ENCODE measurements around the gene ELMOD1. TPM values are rescaled to one million over a fixed set of nuclear protein-coding genes. Genes with fewer than 3 reads are reported as not detected.

Gene ELMOD1
- total and polyA plus RNA-seq, 9 donors = 0.17 to 0.69 (median 0.24) TPM; not detected in 3

DNA sequence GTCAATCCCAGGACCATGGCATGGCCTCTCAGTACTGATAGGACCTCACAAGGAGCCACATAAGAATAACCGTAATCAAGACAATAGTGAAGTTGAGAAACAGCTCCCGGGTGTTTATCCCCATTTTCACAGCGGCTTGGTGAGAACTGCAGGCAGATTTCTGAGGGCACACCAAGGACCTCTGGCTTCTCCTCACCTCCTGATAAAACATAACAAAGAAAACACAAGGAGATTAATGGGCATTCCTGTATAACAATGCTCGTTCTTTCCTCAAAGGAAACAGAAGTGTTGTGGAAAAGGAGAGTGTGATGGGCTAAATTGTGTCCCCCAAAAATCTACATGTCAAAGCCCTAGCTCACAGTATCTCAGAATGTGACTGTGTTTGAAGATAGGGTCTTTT is 116.9 kb downstream of the ELMOD1 start:
- H3K4me3 ChIP-seq = no peak overlapping the region
- intact Hi-C loops (cut with DNase I) = no loop called here
- 52 to 62% (median 54%) methylated on average over 4 of the region's 4 CpGs for WGBS, 3 donors

DNA sequence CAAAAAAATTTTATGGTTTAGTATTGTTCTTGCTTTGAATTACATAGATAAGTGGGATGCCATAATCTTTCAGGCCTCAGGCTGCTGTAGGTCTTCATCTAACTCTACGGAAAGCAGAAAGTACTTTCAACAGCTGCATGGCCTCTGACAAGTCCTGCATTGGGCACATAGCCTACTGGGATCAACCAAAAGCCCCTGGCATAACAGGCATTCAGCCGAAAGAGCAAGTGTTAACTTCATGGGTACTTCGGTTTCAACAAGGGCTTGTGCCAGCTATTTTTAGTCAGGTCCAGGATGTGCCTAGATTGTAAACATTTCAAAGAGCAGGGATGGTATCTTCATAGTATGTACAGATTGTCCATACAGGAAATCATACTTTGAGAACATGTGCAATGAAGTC is 117.8 kb downstream of the ELMOD1 start:
- H3K27ac ChIP-seq = no peak overlapping the region
- H3K4me3 ChIP-seq = no peak overlapping the region
- intact Hi-C loops (cut with DNase I) = no loop called here
- no peaks in the 10 kb centered on the region for H3K27me3 ChIP-seq
- H3K9me3 ChIP-seq = no peaks in the 10 kb centered on the region
- WGBS, 3 donors = 81 to 87% (median 85%) methylated on average over 3 of the region's 3 CpGs
- TF ChIP-seq, protein P1, sequence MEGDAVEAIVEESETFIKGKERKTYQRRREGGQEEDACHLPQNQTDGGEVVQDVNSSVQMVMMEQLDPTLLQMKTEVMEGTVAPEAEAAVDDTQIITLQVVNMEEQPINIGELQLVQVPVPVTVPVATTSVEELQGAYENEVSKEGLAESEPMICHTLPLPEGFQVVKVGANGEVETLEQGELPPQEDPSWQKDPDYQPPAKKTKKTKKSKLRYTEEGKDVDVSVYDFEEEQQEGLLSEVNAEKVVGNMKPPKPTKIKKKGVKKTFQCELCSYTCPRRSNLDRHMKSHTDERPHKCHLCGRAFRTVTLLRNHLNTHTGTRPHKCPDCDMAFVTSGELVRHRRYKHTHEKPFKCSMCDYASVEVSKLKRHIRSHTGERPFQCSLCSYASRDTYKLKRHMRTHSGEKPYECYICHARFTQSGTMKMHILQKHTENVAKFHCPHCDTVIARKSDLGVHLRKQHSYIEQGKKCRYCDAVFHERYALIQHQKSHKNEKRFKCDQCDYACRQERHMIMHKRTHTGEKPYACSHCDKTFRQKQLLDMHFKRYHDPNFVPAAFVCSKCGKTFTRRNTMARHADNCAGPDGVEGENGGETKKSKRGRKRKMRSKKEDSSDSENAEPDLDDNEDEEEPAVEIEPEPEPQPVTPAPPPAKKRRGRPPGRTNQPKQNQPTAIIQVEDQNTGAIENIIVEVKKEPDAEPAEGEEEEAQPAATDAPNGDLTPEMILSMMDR (IDR thresholded peaks at IDR 0.05) = no peak
- TF ChIP-seq EP300 (IDR thresholded peaks at IDR 0.05) = no peak
- TF ChIP-seq POLR2A (IDR thresholded peaks at IDR 0.05) = no peak
- no peak for DNase-seq
- H3K4me1 ChIP-seq (ENCODE audit: insufficient read depth) = no peaks in the 10 kb centered on the region
- no peaks in the 10 kb centered on the region for H3K36me3 ChIP-seq

More for the DNA sequence above, 116.9 kb downstream of the ELMOD1 start:
- Histone ChIP-seq H3K27ac (no peak overlapping the region), H3K9me3 (no peaks in the 10 kb centered on the region), H3K4me1 (ENCODE audit: insufficient read depth) (no peaks in the 10 kb centered on the region), H3K36me3 (no peaks in the 10 kb centered on the region), H3K27me3 (no peaks in the 10 kb centered on the region)
- DNase-seq = no peak
- no peak for TF ChIP-seq EP300 (IDR thresholded peaks at IDR 0.05)
- TF ChIP-seq, protein P1 (IDR thresholded peaks at IDR 0.05) = no peak
- no peak for TF ChIP-seq POLR2A (IDR thresholded peaks at IDR 0.05)

DNA sequence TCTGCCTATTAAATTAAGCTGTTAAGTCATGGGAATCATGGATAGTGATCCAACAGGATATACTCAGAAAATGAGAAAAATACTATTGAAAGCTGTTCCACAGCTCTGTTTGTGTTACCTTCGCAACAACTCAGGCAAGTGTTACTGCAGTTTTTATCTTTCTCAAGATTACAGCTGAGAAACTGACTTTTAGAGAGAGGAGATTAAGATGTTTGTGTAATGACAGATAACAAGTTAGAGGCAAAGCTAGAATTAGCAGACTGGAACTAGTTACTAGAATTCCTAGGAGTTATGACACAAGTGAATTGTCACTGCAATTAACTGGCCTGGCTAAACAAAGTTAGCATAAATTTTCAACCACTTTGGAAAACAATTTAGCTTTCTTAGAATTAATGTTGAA is 119.4 kb downstream of the ELMOD1 start:
- DNase-seq = no peak
- H3K36me3 ChIP-seq = no peaks in the 10 kb centered on the region
- no peak for TF ChIP-seq EP300 (IDR thresholded peaks at IDR 0.05)
- TF ChIP-seq, protein P1 (IDR thresholded peaks at IDR 0.05) = no peak
- TF ChIP-seq POLR2A (IDR thresholded peaks at IDR 0.05) = no peak
- 19 to 24% (median 23%) methylated on average over 1 of the region's 1 CpG for WGBS, 3 donors
- H3K9me3 ChIP-seq = no peaks in the 10 kb centered on the region
- H3K27me3 ChIP-seq = no peaks in the 10 kb centered on the region
- intact Hi-C loops (cut with DNase I) = no loop called here
- H3K4me1 ChIP-seq (ENCODE audit: insufficient read depth) = no peaks in the 10 kb centered on the region
- H3K27ac ChIP-seq = no peak overlapping the region
- no peak overlapping the region for H3K4me3 ChIP-seq

DNA sequence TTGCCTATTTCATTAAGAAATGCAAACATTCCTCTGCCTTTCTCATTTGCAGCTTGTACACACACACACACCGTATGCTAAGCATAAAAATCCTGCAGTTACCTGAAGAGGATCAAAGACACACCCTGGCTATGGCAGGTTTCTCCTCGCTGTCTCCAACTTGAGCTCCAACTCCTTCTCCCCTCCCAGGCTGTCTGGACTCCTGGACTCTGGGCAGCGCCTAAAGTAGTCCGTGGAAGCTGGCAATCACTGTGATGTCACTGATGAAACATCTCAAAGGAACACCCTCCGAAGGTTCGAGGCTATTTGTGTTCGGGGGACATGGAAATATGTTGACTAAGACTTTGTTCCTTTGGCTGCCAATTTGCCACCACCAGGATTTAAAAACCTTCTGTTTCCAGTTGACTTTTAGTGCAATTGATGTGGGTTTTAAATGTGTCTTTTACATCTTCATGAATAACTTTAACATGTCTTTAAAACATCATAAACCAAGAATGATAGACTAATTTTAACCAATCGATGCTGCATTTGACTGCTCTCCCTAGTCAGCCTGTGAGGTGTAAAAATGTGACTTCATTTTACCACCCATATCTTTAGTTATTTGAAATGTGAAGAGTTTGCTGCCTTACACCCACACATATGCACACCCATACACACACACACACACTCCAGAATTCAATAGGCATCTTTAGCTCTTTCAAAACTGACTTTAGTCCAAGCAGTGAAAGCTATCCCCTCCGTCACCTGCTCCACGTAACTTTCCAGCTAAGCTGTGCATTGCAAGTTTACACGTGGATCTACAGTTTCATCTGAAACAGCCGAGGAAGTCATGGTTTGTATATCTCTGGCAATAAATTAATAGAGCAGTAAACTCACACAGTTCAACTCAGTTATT is 121.2 kb downstream of the ELMOD1 start, which contains the start of gene SLN:
SLN (minus strand) TSS at position 196 of the 895 bp plus-strand sequence.
- Histone ChIP-seq H3K27ac (no peak within 1 kb of the TSS), H3K27me3 (no peaks in the 10 kb centered on the region)
- TF ChIP-seq EP300 (IDR thresholded peaks at IDR 0.05) (no peak), POLR2A (IDR thresholded peaks at IDR 0.05) (no peak)
- TF ChIP-seq, protein P1 (IDR thresholded peaks at IDR 0.05) = no peak

More for the DNA sequence above, 121.2 kb downstream of the ELMOD1 start, which contains the start of gene SLN:
- no peaks in the 10 kb centered on the region for H3K36me3 ChIP-seq
- no peaks in the 10 kb centered on the region for H3K4me1 ChIP-seq (ENCODE audit: insufficient read depth)
- no peaks in the 10 kb centered on the region for H3K9me3 ChIP-seq
- 37 to 49% (median 47%) methylated on average over 12 of the region's 12 CpGs for WGBS, 3 donors
- intact Hi-C loops (cut with DNase I) = no loop called here
- no peak for DNase-seq
- H3K4me3 ChIP-seq = no peak within 1 kb of the TSS

All from ovary (tissue), 9 donors.